HG03342 (cell line): Measurements from ENCODE around the gene ZNF814.
A peak's percentile ranks its signal among the peaks of the same experiment; 100 is the strongest.
"Not testable (repeated sequence)": the region's sequence is repeated elsewhere in the genome, so short reads cannot be mapped to it uniquely, and the experiment has no call there.

Experiments
- ATAC-seq: cut with Tn5 transposase; IDR thresholded peaks from one replicate; pipeline ENCODE4 v1.9.1; 2021; ENCODE audit warnings: mild to moderate bottlenecking, moderate library complexity; ENCODE audit not compliant: unreplicated experiment

The ZNF814 gene

DNA sequence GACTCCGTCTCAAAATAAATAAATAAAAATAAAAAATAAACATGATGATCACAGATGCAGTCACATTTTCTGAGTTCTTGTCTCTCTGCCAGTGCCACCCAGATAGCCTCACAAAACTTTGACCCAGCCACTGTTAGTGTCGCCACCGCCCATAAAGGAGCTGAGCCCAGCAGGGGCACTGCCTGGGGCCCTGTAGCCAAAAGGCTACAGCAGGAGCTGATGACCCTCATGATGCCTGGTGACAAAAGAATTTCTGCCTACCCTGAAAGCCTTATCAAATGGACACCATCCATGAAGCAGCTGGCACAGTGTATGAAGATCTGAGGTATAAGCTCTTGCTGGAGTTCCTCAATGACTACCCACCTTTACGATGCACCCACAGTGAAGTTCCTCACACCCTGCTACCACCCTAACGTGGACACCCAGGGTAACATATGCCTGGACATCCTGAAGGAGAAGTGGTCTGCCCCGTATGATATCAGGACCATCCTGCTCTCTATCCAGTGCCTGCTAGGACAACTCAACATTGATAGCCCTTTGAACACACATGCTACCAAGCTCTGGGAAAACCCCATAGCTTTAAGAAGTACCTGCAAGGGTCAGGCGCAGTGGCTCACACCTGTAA lies 20.9 kb downstream of the ZNF814 start:
- no peak for ATAC-seq

DNA sequence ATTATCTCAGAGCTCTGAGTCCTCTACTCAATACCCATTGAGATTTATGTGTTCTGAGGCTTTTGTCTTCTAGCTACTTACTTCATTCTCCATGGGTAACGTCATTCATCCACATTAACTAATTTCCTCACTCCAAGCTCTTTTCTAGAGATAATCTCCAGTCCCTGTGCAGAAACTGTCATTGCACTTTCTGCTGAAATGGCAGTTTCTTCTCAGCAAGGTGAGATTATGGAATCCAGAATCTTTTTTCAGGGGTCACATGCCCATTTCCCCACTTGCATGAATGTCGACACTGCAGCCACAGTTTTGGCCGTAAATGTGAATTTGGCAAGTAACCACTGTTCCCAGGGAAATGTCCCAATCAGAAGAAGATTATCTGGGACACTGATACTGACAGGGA lies 26.5 kb downstream of the ZNF814 start:
- ATAC-seq = not testable (repeated sequence)

DNA sequence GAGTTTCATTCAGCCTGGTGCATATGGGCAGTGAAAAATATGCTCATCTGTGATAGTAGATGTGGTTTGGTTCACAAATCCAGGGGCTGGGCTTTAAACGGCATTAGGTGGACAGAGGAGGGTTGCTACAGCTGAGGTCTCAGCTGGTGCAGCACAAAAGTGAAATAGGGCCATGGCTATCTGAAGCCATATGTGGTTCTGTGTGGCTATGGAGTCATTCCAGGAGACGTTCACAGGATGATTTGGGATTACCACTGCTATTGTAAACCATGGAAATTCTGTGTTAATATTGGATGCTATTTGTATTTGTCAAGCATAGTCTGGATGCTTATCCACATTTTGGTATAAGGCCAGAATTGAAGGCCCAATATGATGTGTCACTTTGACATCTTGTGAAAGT lies 34.7 kb downstream of the ZNF814 start:
- ATAC-seq = not testable (repeated sequence)

GRCh38 chr19:57851812-57852603 lies 36.8 kb downstream of the ZNF814 start:
- ATAC-seq = not testable (repeated sequence)

- no peak for ATAC-seq
These were observed 38.3 kb downstream of the ZNF814 start for GRCh38 chr19:57850553-57851017.

DNA sequence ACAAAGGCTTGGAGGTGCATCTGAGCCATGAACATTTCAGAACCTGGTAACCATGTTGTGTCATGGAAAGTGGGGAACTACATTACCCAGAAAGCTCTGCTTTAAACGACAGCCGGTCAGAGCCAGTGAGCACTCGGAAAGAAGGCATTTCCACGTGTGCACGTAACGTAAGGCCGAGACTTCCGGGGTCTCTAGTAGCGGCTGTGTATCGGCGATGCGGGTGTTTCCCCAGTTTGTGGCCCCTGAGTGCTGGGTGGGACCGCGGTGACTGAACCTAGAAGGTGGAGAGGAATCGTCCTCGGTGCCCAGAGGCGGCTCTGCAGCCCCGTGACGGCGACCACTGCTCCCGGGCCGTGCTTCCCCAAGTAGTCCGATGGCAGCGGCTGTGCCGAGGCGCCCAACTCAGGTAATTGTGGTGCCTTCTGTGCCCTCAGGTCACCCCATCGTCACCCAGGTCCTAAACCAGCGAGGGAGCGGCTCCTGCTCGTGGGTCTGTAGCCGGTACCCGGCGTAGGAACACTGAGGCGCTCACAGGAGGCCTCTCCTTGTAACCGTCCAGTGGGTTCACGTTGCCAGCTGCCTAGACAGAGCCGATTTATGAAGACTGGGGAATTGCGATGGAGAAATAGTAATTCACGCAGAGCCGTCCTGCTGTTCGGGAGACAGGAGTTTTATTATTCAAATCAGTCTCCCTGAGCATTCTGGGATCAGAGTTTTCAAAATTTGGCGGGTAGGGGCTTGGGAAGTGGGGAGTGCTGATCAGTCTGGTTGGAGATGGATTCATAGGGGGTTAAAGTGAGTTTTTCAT lies 39.0 kb downstream of the ZNF814 start, which contains the start of gene ZNF587:
ZNF587 (plus strand) TSS at position 194 of the 808 bp plus-strand sequence; CDS start at position 374, 180 bp downstream.
- ATAC-seq = peak; percentile 95

DNA sequence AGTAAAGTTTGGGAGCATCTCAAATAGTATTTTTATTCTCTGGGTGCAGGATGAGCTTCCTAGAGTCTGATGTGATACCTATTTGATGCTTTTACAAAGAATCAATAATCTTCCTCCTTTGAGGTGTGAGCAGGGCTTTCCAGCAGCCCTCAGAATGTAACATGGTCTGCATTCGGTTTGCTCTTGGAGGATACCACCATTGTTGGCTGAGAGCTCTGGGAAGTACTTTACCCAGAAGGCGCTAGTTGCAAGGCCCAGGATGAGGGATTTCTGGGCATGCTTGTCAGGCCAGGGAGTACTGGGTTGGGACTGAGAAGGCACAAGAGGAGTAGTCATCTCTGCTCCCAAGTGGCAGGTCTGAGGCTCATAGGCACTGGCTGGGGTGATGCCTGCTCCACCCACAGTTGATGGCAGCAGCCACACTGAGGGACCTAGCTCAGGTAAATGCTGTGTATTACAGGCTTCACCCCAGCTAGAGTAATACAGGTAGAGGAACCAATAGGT lies 39.6 kb downstream of the ZNF814 start:
- peak; percentile 19 for ATAC-seq

DNA sequence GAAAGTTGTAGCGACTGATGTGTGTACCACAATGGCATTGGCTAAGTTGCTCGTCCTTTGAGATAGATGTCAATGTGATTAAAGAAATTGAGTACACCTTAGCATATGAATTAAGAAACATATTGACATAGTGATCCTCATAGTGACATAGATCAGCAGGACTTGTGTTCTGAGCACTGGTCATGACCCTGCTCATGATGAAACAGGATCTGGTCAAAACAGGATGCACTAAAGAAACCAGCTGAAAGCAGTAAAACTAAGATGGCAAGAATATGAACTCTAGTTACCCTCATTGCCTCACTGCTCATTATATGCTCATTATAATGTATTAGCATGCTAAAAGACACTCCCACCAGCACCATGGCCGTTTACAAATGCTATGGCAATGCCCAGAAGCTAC lies 41.7 kb downstream of the ZNF814 start:
- ATAC-seq = not testable (repeated sequence)

DNA sequence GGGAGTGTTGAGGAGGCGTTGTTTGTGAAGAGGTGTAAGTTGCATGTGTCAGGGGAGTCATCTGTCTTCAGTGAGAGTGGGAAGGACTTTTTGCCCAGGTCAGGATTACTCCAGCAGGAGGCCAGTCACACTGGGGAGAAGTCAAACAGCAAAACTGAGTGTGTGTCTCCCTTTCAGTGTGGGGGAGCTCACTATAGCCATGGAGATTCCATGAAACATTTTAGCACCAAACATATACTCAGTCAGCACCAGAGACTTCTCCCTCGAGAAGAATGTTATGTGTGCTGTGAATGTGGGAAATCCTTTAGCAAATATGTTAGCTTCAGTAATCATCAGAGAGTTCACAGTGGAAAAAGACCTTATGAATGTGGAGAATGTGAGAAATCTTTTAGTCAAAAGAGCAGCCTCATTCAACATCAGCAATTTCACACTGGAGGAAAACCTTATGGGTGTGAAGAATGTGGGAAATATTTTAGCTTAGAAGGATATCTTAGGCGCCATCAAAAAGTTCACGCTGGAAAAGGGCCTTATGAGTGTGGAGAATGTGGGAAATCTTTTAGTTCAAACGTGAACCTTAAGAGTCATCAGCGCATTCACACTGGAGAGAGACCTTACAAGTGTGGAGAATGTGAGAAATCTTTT lies 47.6 kb downstream of the ZNF814 start:
- no peak for ATAC-seq

DNA sequence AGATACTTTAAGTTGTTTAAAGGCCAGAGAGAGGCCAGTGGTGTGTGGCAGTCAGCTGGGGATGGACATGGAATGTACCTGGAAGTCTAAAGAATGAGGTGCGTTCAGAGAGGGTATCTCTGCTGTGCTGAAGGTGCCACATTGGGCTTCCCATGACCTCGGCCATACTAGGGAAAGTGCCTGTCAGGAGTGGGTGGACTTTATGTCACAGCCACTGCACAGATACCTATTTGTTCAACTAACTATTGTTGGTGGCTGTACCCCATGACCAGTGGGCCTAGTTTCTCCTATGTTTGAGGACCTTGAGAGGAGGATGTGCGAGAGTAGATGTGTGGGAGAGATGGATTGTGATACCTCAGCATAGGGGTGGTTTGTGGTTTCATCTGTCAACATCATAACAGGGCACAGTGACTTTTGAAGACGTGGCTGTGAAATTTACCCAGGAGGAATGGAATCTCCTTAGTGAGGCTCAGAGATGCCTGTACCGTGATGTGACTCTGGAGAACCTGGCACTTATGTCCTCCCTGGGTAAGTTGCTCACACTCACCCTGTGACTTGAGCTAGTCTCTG lies 50.1 kb downstream of the ZNF814 start:
- ATAC-seq = not testable (repeated sequence)

DNA sequence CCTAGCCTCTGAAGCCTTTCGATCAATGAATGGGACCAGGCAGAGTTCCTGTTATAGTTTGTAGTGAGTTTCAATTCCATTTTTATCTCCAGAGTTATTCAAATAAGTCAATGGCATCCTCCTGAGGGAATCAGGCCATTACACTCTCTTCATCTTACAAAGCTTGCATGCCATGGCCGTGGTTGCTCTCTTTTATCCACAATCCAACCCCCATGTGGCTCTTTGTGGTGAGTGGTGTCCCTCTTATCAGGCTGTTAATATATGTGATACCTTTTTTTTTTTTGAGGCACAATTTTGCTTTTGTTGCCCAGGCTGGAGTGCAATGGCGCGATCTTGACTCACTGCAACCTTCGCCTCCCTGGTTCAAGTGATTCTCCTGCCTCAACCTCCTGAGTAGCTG lies 51.8 kb downstream of the ZNF814 start:
- ATAC-seq = not testable (repeated sequence)

DNA sequence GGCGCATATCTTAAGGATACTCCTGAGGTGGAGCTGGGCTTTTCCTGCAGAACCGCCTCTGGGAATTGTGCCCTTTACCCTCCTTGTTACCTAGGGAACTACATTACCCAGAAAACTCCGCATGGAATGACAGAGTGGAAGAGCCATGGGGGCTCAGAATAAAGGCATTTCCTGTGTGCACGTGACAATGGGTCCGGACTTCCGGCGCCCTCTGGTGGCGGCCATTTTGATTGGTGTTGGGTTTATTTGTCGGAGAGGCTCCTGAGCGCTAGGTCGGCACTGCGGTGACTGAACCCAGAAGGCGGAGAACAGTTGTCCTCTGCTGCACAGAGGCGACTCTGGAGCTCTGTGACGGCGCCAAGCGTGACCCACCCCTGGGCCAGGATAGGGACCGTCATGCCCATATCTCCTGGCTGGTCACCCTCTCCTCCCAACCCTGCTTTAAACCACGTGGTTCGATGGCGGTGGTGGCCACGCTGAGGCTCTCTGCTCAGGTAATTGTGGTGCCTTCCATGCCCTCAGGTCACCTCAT lies 58.7 kb downstream of the ZNF814 start, which contains the start of gene ZNF587B:
ZNF587B (plus strand) TSS at position 229 of the 532 bp plus-strand sequence; CDS start at position 459, 230 bp downstream.
- ATAC-seq = no peak

GRCh38 chr19:57829316-57829715 lies 59.5 kb downstream of the ZNF814 start:
- no peak for ATAC-seq

- ATAC-seq = no peak
These were observed 63.3 kb downstream of the ZNF814 start for GRCh38 chr19:57825511-57825910.

DNA sequence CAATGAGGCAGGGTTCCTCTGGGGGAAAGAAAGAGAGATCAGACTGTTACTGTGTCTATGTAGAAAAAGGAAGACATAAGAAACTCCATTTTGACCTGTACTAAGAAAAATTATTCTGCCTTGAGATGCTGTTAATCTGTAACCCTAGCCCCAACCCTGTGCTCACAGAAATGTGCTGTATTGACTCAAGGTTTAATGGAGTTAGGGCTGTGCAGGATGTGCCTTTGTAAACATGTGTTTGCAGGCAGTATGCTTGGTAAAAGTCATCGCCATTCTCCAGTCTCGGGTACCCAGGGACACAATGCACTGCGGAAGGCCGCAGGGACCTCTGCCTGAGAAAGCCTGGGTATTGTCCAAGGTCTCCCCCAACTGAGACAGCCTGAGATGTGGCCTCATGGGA lies 65.2 kb downstream of the ZNF814 start:
- ATAC-seq = not testable (repeated sequence)

GRCh38 chr19:57823155-57823554 lies 65.7 kb downstream of the ZNF814 start:
- ATAC-seq = not testable (repeated sequence)

DNA sequence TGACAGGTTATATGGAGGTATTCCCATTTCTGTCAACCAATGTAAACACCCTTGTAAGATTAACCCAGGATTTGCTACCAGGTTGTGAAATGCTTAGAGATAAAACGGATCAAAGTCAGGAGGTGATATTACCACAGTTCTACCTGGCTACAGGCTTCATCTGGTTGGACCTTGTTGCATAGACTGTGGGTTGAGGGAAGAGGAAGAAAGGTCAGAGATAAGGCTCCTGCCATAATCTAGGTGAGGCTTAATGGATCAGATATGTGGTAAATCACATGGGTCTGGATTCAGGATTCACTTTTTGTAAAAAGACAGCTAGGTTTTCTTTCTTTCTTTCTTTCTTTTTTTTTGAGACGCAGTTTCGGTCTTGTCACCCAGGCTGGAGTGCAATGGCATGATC lies 67.3 kb downstream of the ZNF814 start:
- not testable (repeated sequence) for ATAC-seq

GRCh38 chr19:57821095-57821494 lies 67.7 kb downstream of the ZNF814 start:
- ATAC-seq = not testable (repeated sequence)

DNA sequence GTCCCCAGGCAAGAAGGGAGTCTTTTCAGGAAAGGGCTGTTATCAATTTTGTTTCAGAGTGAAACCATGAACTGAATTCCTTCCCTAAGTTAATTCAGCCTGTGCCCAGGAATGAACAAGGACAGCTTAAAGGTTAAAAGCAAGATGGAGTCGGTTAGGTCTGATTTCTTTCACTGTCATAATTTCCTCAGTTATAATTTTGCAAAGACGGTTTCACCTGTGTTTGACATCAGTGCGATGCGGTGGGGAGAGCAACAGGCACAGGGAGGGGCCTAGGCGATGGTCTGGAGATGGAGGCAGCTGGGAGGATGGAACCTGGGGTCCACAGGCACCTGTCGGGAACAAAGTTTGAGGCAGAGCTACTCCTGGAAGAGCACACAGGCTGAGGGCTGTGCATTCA lies 68.2 kb downstream of the ZNF814 start:
- no peak for ATAC-seq
